OCI-LY7 (cell line): ENCODE measurements around the gene PLAC9. TPM values are rescaled to one million over a fixed set of nuclear protein-coding genes. Genes with fewer than 3 reads are reported as not detected.

Experiments
- BruUV-seq: library from RNA; stranded (reverse); fragments of 400-500 nt; replicated peaks from 2 replicates; lab custom pipeline; 2021; lab: Mats Ljungman, UMichigan
- CTCF ChIA-PET: fragments of 300-600 bp; sonication (Branson Sonifier 250); formaldehyde crosslinking; loops from one replicate; lab custom pipeline; 2022; ENCODE audit warnings: antibody characterized with exemption; ENCODE audit not compliant: unreplicated experiment; lab: Charles Lee
- POLR2A ChIA-PET: fragments of 300-600 bp; sonication (Branson Sonifier 250); formaldehyde crosslinking; loops from one replicate; lab custom pipeline; 2022; ENCODE audit warnings: antibody characterized with exemption; lab: Charles Lee
- DNase-seq: peaks from one replicate; pipeline ENCODE4 v3.0.0-alpha.2; 2015; ENCODE audit warnings: low spot score
- H2AFZ ChIP-seq: fragments of 200-600 bp; sonication (generic), shearing (Covaris generic); 2 replicates; pipeline ENCODE4 v1.6.1; 2014; ENCODE audit warnings: mild to moderate bottlenecking, antibody characterized with exemption, low read length, moderate library complexity
- H3K27ac ChIP-seq: fragments of 200-600 bp; sonication (generic); 2 replicates; pipeline ENCODE4 v1.5.1; 2014; ENCODE audit warnings: mixed run types, low read depth, mild to moderate bottlenecking, moderate library complexity, low read length, inconsistent platforms; ENCODE audit not compliant: poor library complexity, severe bottlenecking
- H3K36me3 ChIP-seq: fragments of 200-600 bp; sonication (generic); 2 replicates; pipeline ENCODE4 v1.6.1; 2014; ENCODE audit warnings: mild to moderate bottlenecking, antibody characterized with exemption, low read length, moderate library complexity, mixed read lengths; ENCODE audit not compliant: insufficient read depth
- H3K4me1 ChIP-seq: fragments of 200-600 bp; sonication (generic); 2 replicates; pipeline ENCODE4 v1.5.1; 2014; ENCODE audit warnings: mild to moderate bottlenecking, low read length; ENCODE audit not compliant: insufficient read depth, poor library complexity, severe bottlenecking
- H3K4me2 ChIP-seq: fragments of 200-600 bp; sonication (generic); 2 replicates; pipeline ENCODE4 v1.6.1; 2014; ENCODE audit warnings: mild to moderate bottlenecking, low read length
- H3K4me3 ChIP-seq: fragments of 200-600 bp; sonication (generic); 2 replicates; pipeline ENCODE4 v1.5.1; 2014; ENCODE audit warnings: mild to moderate bottlenecking, low read depth, low read length; ENCODE audit not compliant: poor library complexity, severe bottlenecking
- H3K79me2 ChIP-seq: fragments of 200-600 bp; sonication (generic); 2 replicates; pipeline ENCODE4 v1.6.1; 2016; ENCODE audit warnings: low read depth, mild to moderate bottlenecking, low read length, moderate library complexity, mixed read lengths; ENCODE audit not compliant: insufficient read depth
- H3K9me2 ChIP-seq: fragments of 200-600 bp; sonication (generic); 2 replicates; pipeline ENCODE4 v1.6.1; 2016; ENCODE audit warnings: mild to moderate bottlenecking, low read length, mixed read lengths; ENCODE audit not compliant: insufficient read depth
- H3K9me3 ChIP-seq: fragments of 200-600 bp; sonication (generic); 2 replicates; pipeline ENCODE4 v1.6.1; 2014; ENCODE audit warnings: mild to moderate bottlenecking, mixed run types, low read length, mixed read lengths
- H4K20me1 ChIP-seq: fragments of 200-600 bp; sonication (generic); 2 replicates; pipeline ENCODE4 v1.6.1; 2014; ENCODE audit warnings: mild to moderate bottlenecking, antibody characterized with exemption, low read length, moderate library complexity, mixed read lengths; ENCODE audit not compliant: insufficient read depth
- CTCF ChIP-seq: fragments of 200-600 bp; sonication (generic); conservative IDR thresholded peaks from 2 replicates; pipeline ENCODE4 v1.5.1; 2014; ENCODE audit warnings: mild to moderate bottlenecking, antibody characterized with exemption, low read length, moderate library complexity, mixed read lengths
- EZH2phosphoT487 ChIP-seq: fragments of 200-600 bp; sonication (generic); IDR thresholded peaks from 2 replicates; pipeline ENCODE4 v1.6.1; 2018; ENCODE audit warnings: low read depth, borderline replicate concordance, mild to moderate bottlenecking, mixed run types, antibody characterized with exemption, low read length, moderate library complexity, mixed read lengths
- intact Hi-C: fragments of 100-400 bp; cut with micrococcal nuclease; formaldehyde crosslinking; loops from one replicate; pipeline ENCODE4 v1.10.0; 2022; ENCODE audit not compliant: unreplicated experiment
- total RNA-seq, 2 experiments: library from RNA; depleted of rRNA in 1 of 2; stranded (reverse); fragments of >200 nt in 1 of 2; shearing (Covaris generic) in 1 of 2; gene quantifications; 2 replicates each; pipeline ENCODE4 v1.2.3, GENCODE V29; 2014 to 2022

Gene PLAC9
- total RNA-seq, 2 experiments from 2014 or later = not detected

DNA sequence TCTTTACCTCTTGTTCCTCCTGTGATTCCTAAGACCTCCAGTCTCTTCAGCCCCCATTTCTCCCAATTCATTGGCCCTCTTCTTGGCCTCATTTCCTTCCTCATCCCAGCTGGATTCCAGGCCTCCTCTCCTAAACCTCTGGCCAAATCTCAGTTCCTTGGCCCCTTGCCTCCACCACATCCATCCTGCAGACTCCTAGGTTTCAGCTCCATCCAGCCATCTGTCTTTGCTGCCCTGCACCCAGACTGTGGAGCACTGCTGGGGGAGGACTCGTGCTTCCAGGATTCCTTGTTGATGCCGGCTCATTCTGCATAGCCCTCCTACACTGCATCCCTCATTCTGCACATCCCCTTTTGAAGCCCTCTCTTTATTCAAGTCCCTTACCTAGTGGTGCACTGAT, 6.7 kb downstream of the PLAC9 start:
- no peaks in the 10 kb centered on the region for H3K79me2 ChIP-seq
- no peaks in the 10 kb centered on the region for H3K9me3 ChIP-seq
- H3K4me1 ChIP-seq = peaks cover 6% of the 10 kb centered on the region
- H3K4me3 ChIP-seq = no peak overlapping the region
- POLR2A ChIA-PET = no interaction called here
- CTCF ChIA-PET = interaction anchor here (0.6 kb wide), 1 partner anchor 239 kb away, joined by 3 read pairs; no protein-coding TSS in a partner anchor
- no peaks in the 10 kb centered on the region for H4K20me1 ChIP-seq
- H3K36me3 ChIP-seq = no peaks in the 10 kb centered on the region
- no peak overlapping the region for H3K4me2 ChIP-seq
- intact Hi-C loops = no loop called here
- no peak for DNase-seq
- TF ChIP-seq CTCF = no peak
- no peak for TF ChIP-seq EZH2phosphoT487
- H3K27ac ChIP-seq = no peak overlapping the region
- H2AFZ ChIP-seq = no peak overlapping the region
- BruUV-seq = no TSS peak
- no peaks in the 10 kb centered on the region for H3K9me2 ChIP-seq

- Histone ChIP-seq H3K4me1 (peaks cover 15% of the 10 kb centered on the region), H3K9me3 (no peaks in the 10 kb centered on the region), H4K20me1 (no peaks in the 10 kb centered on the region), H2AFZ (no peak overlapping the region), H3K27ac (no peak overlapping the region), H3K9me2 (no peaks in the 10 kb centered on the region), H3K4me3 (no peak overlapping the region), H3K4me2 (no peak overlapping the region), H3K36me3 (no peaks in the 10 kb centered on the region), H3K79me2 (no peaks in the 10 kb centered on the region)
- ChIA-PET CTCF (no interaction called here), POLR2A (no interaction called here)
- no TSS peak for BruUV-seq
- no peak for DNase-seq
- TF ChIP-seq EZH2phosphoT487 (no peak), CTCF (no peak)
- intact Hi-C loops = no loop called here
These were observed 7.7 kb downstream of the PLAC9 start for GRCh38 chr10:80140251-80140650.

DNA sequence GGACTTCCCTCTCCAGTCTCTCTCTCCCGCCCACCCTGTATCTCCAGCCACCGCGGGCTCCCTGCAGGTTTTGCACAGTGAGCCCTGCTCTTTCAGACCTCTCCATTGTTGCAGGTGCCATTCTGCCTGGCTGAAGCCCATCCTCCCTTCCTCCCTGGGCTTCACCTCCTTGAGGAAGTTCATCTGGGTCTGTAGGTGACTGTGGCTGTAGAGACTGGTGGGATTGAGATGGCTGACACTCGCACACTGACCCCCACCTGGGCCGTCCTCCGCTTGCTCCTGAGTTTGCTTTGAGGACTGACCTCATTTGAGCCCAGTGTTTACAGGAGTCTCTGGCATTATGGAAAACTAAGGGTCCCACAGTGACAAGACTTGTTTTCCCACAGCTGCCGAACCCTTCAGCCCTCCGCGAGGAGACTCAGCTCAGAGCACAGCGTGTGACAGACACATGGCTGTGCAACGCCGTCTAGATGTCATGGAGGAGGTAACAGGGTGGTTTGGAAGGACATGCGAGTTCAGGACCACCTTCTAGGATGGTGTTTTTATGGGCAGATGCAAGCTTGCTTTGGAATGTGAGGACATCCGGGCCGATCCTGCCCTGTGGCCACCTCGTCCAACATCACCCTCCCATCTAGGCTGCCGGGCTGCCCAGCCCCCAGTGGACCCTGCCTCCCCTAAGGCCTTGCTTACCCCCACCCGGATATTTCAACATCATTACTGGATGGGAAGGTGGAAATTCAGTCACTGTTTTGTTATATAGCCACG, 9.3 kb downstream of the PLAC9 start:
- POLR2A ChIA-PET = no interaction called here
- no peaks in the 10 kb centered on the region for H3K9me3 ChIP-seq
- no peak overlapping the region for H3K4me2 ChIP-seq
- no peaks in the 10 kb centered on the region for H4K20me1 ChIP-seq
- no peak overlapping the region for H2AFZ ChIP-seq
- no peak for TF ChIP-seq CTCF
- no peak for TF ChIP-seq EZH2phosphoT487
- peaks cover 23% of the 10 kb centered on the region for H3K4me1 ChIP-seq
- no peak overlapping the region for H3K4me3 ChIP-seq
- no TSS peak for BruUV-seq
- intact Hi-C loops = no loop called here
- no peaks in the 10 kb centered on the region for H3K9me2 ChIP-seq
- CTCF ChIA-PET = no interaction called here
- no peak for DNase-seq
- no peak overlapping the region for H3K27ac ChIP-seq
- H3K36me3 ChIP-seq = no peaks in the 10 kb centered on the region
- no peaks in the 10 kb centered on the region for H3K79me2 ChIP-seq
